ENCODE measurements around the gene RIN1. TPM values are rescaled to one million over a fixed set of nuclear protein-coding genes. Genes with fewer than 3 reads are reported as not detected.
A peak's percentile ranks its signal among the peaks of the same experiment; 100 is the strongest.
"Not testable (repeated sequence)": the region's sequence is repeated elsewhere in the genome, so short reads cannot be mapped to it uniquely, and the experiment has no call there.

The RIN1 gene
- total RNA-seq, 1 experiment from 2014 or later = 5.4 TPM

- not testable (repeated sequence) for H2AFZ ChIP-seq (ENCODE audit: low read length); H3K27me3 ChIP-seq (ENCODE audit: insufficient read depth, low read length); H3K9me3 ChIP-seq (ENCODE audit: control insufficient read depth, low read depth, low read length); H3K14ac ChIP-seq (ENCODE audit: insufficient read depth, low read length); H2BK5ac ChIP-seq (ENCODE audit: insufficient read length, low read length); H2BK120ac ChIP-seq (ENCODE audit: low read depth, low read length, poor library complexity, severe bottlenecking); H3K4ac ChIP-seq (ENCODE audit: low read depth, low read length); H3K23me2 ChIP-seq (ENCODE audit: insufficient read length, low read depth, low read length, poor library complexity, severe bottlenecking); H3K9ac ChIP-seq (ENCODE audit: extremely low read depth, insufficient read length, low read length); H4K91ac ChIP-seq (ENCODE audit: insufficient read length, low read depth, low read length); H3K23ac ChIP-seq (ENCODE audit: insufficient read length, low read depth, low read length); H3K4me1 ChIP-seq (ENCODE audit: insufficient read depth, low read length); H3K79me1 ChIP-seq (ENCODE audit: insufficient read depth, low read depth, low read length, poor library complexity, severe bottlenecking); H2BK20ac ChIP-seq (ENCODE audit: low read depth, low read length, poor library complexity, severe bottlenecking); H3K56ac ChIP-seq (ENCODE audit: insufficient read length, low read depth, low read length); DNase-seq; H3K9me3 Mint-ChIP-seq; H2AK5ac ChIP-seq (ENCODE audit: insufficient read length, low read length); H4K20me1 ChIP-seq (ENCODE audit: control insufficient read depth, insufficient read depth, insufficient read length); H3T11ph ChIP-seq (ENCODE audit: low read length); H3K18ac ChIP-seq (ENCODE audit: insufficient read length, low read depth, low read length); H3K4me2 ChIP-seq (ENCODE audit: insufficient read depth, insufficient read length, low read length); H2BK15ac ChIP-seq (ENCODE audit: low read depth, low read length); H3K4me1 Mint-ChIP-seq; H4K5ac ChIP-seq (ENCODE audit: insufficient read length, low read depth, low read length); H2BK12ac ChIP-seq (ENCODE audit: insufficient read length, low read depth, low read length); H4K8ac ChIP-seq (replicated peaks; ENCODE audit: insufficient read length, low read depth, low read length); H3K36me3 Mint-ChIP-seq (ENCODE audit: insufficient read depth in 1 of 3, low read depth in 3 of 3); H3K27ac ChIP-seq (ENCODE audit: insufficient read length, low read depth, low read length); H3K79me2 ChIP-seq (ENCODE audit: insufficient read depth, low read length); H3K27me3 Mint-ChIP-seq (ENCODE audit: low read depth); H3K27ac Mint-ChIP-seq; H3K4me3 Mint-ChIP-seq
- TF ChIP-seq, protein P1, sequence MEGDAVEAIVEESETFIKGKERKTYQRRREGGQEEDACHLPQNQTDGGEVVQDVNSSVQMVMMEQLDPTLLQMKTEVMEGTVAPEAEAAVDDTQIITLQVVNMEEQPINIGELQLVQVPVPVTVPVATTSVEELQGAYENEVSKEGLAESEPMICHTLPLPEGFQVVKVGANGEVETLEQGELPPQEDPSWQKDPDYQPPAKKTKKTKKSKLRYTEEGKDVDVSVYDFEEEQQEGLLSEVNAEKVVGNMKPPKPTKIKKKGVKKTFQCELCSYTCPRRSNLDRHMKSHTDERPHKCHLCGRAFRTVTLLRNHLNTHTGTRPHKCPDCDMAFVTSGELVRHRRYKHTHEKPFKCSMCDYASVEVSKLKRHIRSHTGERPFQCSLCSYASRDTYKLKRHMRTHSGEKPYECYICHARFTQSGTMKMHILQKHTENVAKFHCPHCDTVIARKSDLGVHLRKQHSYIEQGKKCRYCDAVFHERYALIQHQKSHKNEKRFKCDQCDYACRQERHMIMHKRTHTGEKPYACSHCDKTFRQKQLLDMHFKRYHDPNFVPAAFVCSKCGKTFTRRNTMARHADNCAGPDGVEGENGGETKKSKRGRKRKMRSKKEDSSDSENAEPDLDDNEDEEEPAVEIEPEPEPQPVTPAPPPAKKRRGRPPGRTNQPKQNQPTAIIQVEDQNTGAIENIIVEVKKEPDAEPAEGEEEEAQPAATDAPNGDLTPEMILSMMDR (conservative IDR thresholded peaks at IDR 0.05) = peak; percentile 26; the same call in 1 of the 3 replicates
- WGBS (ENCODE audit: extremely low coverage, insufficient read length, low lambda C conversion rate) = no CpG with 5 or more reads among the region's 7 CpGs
Observed at GRCh38 chr11:66380264-66380663, 44.0 kb upstream of the RIN1 start.

GRCh38 chr11:66373690-66374287 is 37.6 kb upstream of the RIN1 start:
- no CpG with 5 or more reads among the region's 9 CpGs for WGBS (ENCODE audit: extremely low coverage, insufficient read length, low lambda C conversion rate)
- H2BK5ac ChIP-seq (ENCODE audit: insufficient read length, low read length); H3K9me3 Mint-ChIP-seq; H3K23ac ChIP-seq (ENCODE audit: insufficient read length, low read depth, low read length); H3K27me3 Mint-ChIP-seq (ENCODE audit: low read depth); H3K4me2 ChIP-seq (ENCODE audit: insufficient read depth, insufficient read length, low read length); H3K9me3 ChIP-seq (ENCODE audit: control insufficient read depth, low read depth, low read length); H2BK120ac ChIP-seq (ENCODE audit: low read depth, low read length, poor library complexity, severe bottlenecking); H2AK5ac ChIP-seq (ENCODE audit: insufficient read length, low read length); H3K4me1 ChIP-seq (ENCODE audit: insufficient read depth, low read length); H4K8ac ChIP-seq (replicated peaks; ENCODE audit: insufficient read length, low read depth, low read length); H3K79me2 ChIP-seq (ENCODE audit: insufficient read depth, low read length); H3K18ac ChIP-seq (ENCODE audit: insufficient read length, low read depth, low read length); H2AFZ ChIP-seq (ENCODE audit: low read length); H3K9ac ChIP-seq (ENCODE audit: extremely low read depth, insufficient read length, low read length); H3K23me2 ChIP-seq (ENCODE audit: insufficient read length, low read depth, low read length, poor library complexity, severe bottlenecking); H2BK20ac ChIP-seq (ENCODE audit: low read depth, low read length, poor library complexity, severe bottlenecking); H3K4me3 Mint-ChIP-seq; H3K56ac ChIP-seq (ENCODE audit: insufficient read length, low read depth, low read length); H3K27ac ChIP-seq (ENCODE audit: insufficient read length, low read depth, low read length); H4K91ac ChIP-seq (ENCODE audit: insufficient read length, low read depth, low read length); H3T11ph ChIP-seq (ENCODE audit: low read length); H4K5ac ChIP-seq (ENCODE audit: insufficient read length, low read depth, low read length); H3K27ac Mint-ChIP-seq; H2BK12ac ChIP-seq (ENCODE audit: insufficient read length, low read depth, low read length); H3K4ac ChIP-seq (ENCODE audit: low read depth, low read length); DNase-seq; H4K20me1 ChIP-seq (ENCODE audit: control insufficient read depth, insufficient read depth, insufficient read length); H2BK15ac ChIP-seq (ENCODE audit: low read depth, low read length); H3K27me3 ChIP-seq (ENCODE audit: insufficient read depth, low read length); H3K14ac ChIP-seq (ENCODE audit: insufficient read depth, low read length); H3K79me1 ChIP-seq (ENCODE audit: insufficient read depth, low read depth, low read length, poor library complexity, severe bottlenecking): not testable (repeated sequence)
- peaks cover 19 to 20% of the 10 kb centered on the region in 2 experiments for H3K4me1 Mint-ChIP-seq
- peaks cover 12 to 14% (median 14%) of the 10 kb centered on the region in 3 experiments for H3K36me3 Mint-ChIP-seq (ENCODE audit: insufficient read depth in 1 of 3, low read depth in 3 of 3)

Data from H9 (cell line).